K562 (cell line): Measurements from ENCODE around the gene RWDD1.

ENCODE experiments used
- CHD4 ChIP-seq: fragments of 200-600 bp; sonication (generic); IDR thresholded peaks from 3 replicates; pipeline ENCODE4 v1.6.1; 2012; ENCODE audit warnings: low read depth, mild to moderate bottlenecking, mixed read lengths, low read length, inconsistent platforms; ENCODE audit not compliant: insufficient read depth, insufficient replicate concordance, poor library complexity, severe bottlenecking
- POLR2A ChIP-seq: fragments of 450-650 bp; conservative IDR thresholded peaks from 2 replicates; pipeline ENCODE4 v1.6.1; 2016
- SAFB2 ChIP-seq: fragments of 200-400 bp; formaldehyde crosslinking; IDR thresholded peaks from 2 replicates; pipeline ENCODE4 v1.6.1; 2018; ENCODE audit warnings: borderline replicate concordance, low read length, low read depth, moderate library complexity; ENCODE audit not compliant: severe bottlenecking
- SIN3A ChIP-seq, 2 experiments: fragments of 150-350 bp in 1 of 2; IDR thresholded peaks; 2 replicates each; pipeline ENCODE4 v1.6.1; 2011 to 2016; ENCODE audit warnings: borderline replicate concordance in 2 of 2, low read depth in 2 of 2, low read length in 2 of 2, mild to moderate bottlenecking in 2 of 2, moderate library complexity in 2 of 2; ENCODE audit not compliant: control insufficient read depth in 1 of 2
- SMAD1 ChIP-seq: fragments of 150-350 bp; IDR thresholded peaks from 2 replicates; pipeline ENCODE4 v1.6.1; 2014; ENCODE audit warnings: low read length, low read depth; ENCODE audit not compliant: partially characterized antibody
- ZNF766 ChIP-seq: fragments of 200-800 bp; sonication (Bioruptor generic); conservative IDR thresholded peaks from 2 replicates; pipeline ENCODE4 v1.6.1; 2016; ENCODE audit warnings: missing genetic modification characterization, missing compliant biosample characterization
- TF ChIP-seq, protein P1 (sequence below), 3 experiments: IDR thresholded peaks in 2 of 3; conservative IDR thresholded peaks in 1 of 3; 2 replicates each; pipeline ENCODE4 v1.5.1; 2011 to 2012; ENCODE audit warnings: low read length in 3 of 3, mild to moderate bottlenecking in 3 of 3, control low read depth in 2 of 3, improper control_type of control experiment in 1 of 3, inconsistent platforms in 1 of 3, low read depth in 1 of 3, mixed read lengths in 1 of 3, moderate library complexity in 1 of 3; ENCODE audit not compliant: insufficient read depth in 2 of 3
- TF ChIP-seq, protein P2 (sequence below): sonication (generic); formaldehyde crosslinking; IDR thresholded peaks from 2 replicates; pipeline ENCODE4 v1.5.0; 2020; ENCODE audit warnings: missing genetic modification reagents

GRCh38 chr6:116543149-116543548 is 28.2 kb upstream of the RWDD1 start:
- TF ChIP-seq CHD4 (no peak), SIN3A (IDR thresholded peaks at IDR 0.05; ENCODE audit: borderline replicate concordance in 2 of 2, control insufficient read depth in 1 of 2, low read depth in 2 of 2, low read length in 2 of 2) (no peak), SMAD1 (no peak), SAFB2 (no peak), ZNF766 (CRISPR knock-in tag) (no peak), POLR2A (no peak)
- TF ChIP-seq, protein P1, sequence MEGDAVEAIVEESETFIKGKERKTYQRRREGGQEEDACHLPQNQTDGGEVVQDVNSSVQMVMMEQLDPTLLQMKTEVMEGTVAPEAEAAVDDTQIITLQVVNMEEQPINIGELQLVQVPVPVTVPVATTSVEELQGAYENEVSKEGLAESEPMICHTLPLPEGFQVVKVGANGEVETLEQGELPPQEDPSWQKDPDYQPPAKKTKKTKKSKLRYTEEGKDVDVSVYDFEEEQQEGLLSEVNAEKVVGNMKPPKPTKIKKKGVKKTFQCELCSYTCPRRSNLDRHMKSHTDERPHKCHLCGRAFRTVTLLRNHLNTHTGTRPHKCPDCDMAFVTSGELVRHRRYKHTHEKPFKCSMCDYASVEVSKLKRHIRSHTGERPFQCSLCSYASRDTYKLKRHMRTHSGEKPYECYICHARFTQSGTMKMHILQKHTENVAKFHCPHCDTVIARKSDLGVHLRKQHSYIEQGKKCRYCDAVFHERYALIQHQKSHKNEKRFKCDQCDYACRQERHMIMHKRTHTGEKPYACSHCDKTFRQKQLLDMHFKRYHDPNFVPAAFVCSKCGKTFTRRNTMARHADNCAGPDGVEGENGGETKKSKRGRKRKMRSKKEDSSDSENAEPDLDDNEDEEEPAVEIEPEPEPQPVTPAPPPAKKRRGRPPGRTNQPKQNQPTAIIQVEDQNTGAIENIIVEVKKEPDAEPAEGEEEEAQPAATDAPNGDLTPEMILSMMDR (IDR thresholded peaks at IDR 0.05 in 2 of 3, conservative IDR thresholded peaks at IDR 0.05 in 1 of 3; ENCODE audit: insufficient read depth in 2 of 3, low read depth in 1 of 3, low read length in 3 of 3): no peak
- TF ChIP-seq, protein P2, sequence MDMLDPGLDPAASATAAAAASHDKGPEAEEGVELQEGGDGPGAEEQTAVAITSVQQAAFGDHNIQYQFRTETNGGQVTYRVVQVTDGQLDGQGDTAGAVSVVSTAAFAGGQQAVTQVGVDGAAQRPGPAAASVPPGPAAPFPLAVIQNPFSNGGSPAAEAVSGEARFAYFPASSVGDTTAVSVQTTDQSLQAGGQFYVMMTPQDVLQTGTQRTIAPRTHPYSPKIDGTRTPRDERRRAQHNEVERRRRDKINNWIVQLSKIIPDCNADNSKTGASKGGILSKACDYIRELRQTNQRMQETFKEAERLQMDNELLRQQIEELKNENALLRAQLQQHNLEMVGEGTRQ (CRISPR knock-in tag): no peak
